ENCODE results near the gene ZCWPW1. TPM values are rescaled to one million over a fixed set of nuclear protein-coding genes. Genes with fewer than 3 reads are reported as not detected.

The ZCWPW1 gene, protein sequence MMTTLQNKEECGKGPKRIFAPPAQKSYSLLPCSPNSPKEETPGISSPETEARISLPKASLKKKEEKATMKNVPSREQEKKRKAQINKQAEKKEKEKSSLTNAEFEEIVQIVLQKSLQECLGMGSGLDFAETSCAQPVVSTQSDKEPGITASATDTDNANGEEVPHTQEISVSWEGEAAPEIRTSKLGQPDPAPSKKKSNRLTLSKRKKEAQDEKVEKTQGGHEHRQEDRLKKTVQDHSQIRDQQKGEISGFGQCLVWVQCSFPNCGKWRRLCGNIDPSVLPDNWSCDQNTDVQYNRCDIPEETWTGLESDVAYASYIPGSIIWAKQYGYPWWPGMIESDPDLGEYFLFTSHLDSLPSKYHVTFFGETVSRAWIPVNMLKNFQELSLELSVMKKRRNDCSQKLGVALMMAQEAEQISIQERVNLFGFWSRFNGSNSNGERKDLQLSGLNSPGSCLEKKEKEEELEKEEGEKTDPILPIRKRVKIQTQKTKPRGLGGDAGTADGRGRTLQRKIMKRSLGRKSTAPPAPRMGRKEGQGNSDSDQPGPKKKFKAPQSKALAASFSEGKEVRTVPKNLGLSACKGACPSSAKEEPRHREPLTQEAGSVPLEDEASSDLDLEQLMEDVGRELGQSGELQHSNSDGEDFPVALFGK
- total RNA-seq (2014; rRNA removed; shearing (Covaris generic)), result 0.59 and 1.0 TPM in 2 replicates
- polyA plus RNA-seq (2016; fragmentation: Nextera tagmentation; extraction: Ambion mirVana), result 2.7 and 4.3 TPM in 2 replicates
- long read RNA-seq, partial matches to known transcripts, result 0 of 1 reads
- long read RNA-seq, other reads (novel, unspliced or antisense), result 1 of 1 reads

DNA sequence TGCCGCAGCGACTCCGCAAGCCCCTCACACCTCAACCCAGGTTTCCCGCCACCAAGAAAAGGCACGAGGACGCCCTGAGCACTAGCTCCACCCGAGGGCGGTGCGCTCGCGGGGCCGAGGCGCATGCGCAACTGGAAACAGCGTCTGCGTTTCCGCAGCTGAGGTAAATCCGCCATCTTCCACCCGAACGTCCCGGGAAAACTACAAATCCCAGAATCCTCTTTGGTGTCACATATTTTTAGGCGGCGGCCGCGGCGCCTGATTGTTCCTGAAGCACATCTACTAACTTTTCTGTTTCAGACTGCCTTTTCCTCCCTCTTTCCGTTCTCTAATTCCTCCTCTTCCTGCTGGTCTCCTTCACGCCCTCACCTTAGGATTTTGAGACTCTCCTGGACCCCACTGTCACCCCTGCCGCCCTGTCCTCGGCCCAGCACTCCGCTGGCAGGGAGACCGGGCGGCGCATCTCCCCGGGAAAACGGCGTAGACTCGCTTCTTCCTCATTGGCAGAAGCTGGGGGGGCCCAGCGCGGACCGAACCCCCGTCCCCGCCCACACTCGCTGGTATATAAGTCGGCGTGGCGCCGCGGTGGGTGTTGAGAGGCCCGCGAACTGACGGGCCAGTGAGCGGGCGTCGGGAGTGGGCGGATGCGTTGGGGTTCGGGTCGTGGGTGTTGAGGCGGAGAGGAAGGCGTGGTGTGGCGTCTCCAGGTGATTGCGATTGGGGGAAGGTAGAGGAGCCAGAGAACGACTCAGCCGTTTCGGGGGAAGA, at the start of gene ZCWPW1:
Gene ZCWPW1 (minus strand): TSS at position 505 of the 768 bp plus-strand sequence. CDS start 8,054 bp downstream, outside the sequence.
- Histone ChIP-seq H3K27me3 (ENCODE audit: insufficient read depth) (peaks cover 9% of the 10 kb centered on the region), H3K79me2 (replicated peaks; ENCODE audit: insufficient read depth) (peaks cover 31% of the 10 kb centered on the region), H3K27ac (ENCODE audit: low read depth) (peak within 1 kb of the TSS; percentile 99), H3K4me1 (ENCODE audit: insufficient read depth) (peaks cover 21% of the 10 kb centered on the region; the same call in 1 of the 2 replicates), H3K36me3 (ENCODE audit: insufficient read depth) (no peaks in the 10 kb centered on the region), H3K4me3 (peak within 1 kb of the TSS; percentile 67), H2AFZ (no peak within 1 kb of the TSS), H3K4me2 (peak within 1 kb of the TSS; percentile 79), H3K9me2 (ENCODE audit: insufficient read depth) (0 out of 2 replicates have a peak, but pooled peaks cover 3% of the 10 kb centered on the region), H3F3A (replicated peaks; ENCODE audit: low read depth) (peaks cover 17% of the 10 kb centered on the region; the same call in 1 of the 2 replicates), H4K20me1 (replicated peaks; ENCODE audit: insufficient read depth) (no peaks in the 10 kb centered on the region; the same call in 1 of the 2 replicates)
- peak; percentile 98 for DNase-seq (ENCODE audit: low spot score)
- H3K27me3 Mint-ChIP-seq (ENCODE audit: insufficient read depth, low read depth, poor library complexity), result peaks cover 32% of the 10 kb centered on the region
- H3K4me3 Mint-ChIP-seq, result peak within 1 kb of the TSS; percentile 92
- H3K4me1 Mint-ChIP-seq, result peaks cover 30% of the 10 kb centered on the region
- H3K36me3 Mint-ChIP-seq (ENCODE audit: low read depth), result peaks cover 38% of the 10 kb centered on the region
- ATAC-seq, result peak; percentile 61
- peaks cover 20% of the 10 kb centered on the region; the same call in 2 of the 3 replicates for H3K9me3 Mint-ChIP-seq
- peak within 1 kb of the TSS; percentile 99 for H3K27ac Mint-ChIP-seq
- TF ChIP-seq POLR2AphosphoS5 (IDR thresholded peaks at IDR 0.05; ENCODE audit: low read depth) (peak; percentile 100), CREB1 (CRISPR knock-in tag; IDR thresholded peaks at IDR 0.05; ENCODE audit: low read depth) (peak; percentile 50), NANOG (IDR thresholded peaks at IDR 0.05; ENCODE audit: borderline replicate concordance) (no peak), ZNF331 (CRISPR knock-in tag; IDR thresholded peaks at IDR 0.05; ENCODE audit: low read depth) (no peak)
- TF ChIP-seq, protein P1, sequence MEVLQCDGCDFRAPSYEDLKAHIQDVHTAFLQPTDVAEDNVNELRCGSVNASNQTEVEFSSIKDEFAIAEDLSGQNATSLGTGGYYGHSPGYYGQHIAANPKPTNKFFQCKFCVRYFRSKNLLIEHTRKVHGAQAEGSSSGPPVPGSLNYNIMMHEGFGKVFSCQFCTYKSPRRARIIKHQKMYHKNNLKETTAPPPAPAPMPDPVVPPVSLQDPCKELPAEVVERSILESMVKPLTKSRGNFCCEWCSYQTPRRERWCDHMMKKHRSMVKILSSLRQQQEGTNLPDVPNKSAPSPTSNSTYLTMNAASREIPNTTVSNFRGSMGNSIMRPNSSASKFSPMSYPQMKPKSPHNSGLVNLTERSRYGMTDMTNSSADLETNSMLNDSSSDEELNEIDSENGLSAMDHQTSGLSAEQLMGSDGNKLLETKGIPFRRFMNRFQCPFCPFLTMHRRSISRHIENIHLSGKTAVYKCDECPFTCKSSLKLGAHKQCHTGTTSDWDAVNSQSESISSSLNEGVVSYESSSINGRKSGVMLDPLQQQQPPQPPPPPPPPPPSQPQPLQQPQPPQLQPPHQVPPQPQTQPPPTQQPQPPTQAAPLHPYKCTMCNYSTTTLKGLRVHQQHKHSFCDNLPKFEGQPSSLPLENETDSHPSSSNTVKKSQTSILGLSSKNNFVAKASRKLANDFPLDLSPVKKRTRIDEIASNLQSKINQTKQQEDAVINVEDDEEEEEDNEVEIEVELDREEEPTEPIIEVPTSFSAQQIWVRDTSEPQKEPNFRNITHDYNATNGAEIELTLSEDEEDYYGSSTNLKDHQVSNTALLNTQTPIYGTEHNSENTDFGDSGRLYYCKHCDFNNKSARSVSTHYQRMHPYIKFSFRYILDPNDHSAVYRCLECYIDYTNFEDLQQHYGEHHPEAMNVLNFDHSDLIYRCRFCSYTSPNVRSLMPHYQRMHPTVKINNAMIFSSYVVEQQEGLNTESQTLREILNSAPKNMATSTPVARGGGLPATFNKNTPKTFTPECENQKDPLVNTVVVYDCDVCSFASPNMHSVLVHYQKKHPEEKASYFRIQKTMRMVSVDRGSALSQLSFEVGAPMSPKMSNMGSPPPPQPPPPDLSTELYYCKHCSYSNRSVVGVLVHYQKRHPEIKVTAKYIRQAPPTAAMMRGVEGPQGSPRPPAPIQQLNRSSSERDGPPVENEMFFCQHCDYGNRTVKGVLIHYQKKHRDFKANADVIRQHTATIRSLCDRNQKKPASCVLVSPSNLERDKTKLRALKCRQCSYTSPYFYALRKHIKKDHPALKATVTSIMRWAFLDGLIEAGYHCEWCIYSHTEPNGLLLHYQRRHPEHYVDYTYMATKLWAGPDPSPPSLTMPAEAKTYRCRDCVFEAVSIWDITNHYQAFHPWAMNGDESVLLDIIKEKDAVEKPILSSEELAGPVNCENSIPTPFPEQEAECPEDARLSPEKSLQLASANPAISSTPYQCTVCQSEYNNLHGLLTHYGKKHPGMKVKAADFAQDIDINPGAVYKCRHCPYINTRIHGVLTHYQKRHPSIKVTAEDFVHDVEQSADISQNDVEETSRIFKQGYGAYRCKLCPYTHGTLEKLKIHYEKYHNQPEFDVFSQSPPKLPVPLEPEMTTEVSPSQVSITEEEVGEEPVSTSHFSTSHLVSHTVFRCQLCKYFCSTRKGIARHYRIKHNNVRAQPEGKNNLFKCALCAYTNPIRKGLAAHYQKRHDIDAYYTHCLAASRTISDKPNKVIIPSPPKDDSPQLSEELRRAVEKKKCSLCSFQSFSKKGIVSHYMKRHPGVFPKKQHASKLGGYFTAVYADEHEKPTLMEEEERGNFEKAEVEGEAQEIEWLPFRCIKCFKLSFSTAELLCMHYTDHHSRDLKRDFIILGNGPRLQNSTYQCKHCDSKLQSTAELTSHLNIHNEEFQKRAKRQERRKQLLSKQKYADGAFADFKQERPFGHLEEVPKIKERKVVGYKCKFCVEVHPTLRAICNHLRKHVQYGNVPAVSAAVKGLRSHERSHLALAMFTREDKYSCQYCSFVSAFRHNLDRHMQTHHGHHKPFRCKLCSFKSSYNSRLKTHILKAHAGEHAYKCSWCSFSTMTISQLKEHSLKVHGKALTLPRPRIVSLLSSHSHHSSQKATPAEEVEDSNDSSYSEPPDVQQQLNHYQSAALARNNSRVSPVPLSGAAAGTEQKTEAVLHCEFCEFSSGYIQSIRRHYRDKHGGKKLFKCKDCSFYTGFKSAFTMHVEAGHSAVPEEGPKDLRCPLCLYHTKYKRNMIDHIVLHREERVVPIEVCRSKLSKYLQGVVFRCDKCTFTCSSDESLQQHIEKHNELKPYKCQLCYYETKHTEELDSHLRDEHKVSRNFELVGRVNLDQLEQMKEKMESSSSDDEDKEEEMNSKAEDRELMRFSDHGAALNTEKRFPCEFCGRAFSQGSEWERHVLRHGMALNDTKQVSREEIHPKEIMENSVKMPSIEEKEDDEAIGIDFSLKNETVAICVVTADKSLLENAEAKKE (CRISPR knock-in tag; IDR thresholded peaks at IDR 0.05), result no peak
- TF ChIP-seq, protein P2, sequence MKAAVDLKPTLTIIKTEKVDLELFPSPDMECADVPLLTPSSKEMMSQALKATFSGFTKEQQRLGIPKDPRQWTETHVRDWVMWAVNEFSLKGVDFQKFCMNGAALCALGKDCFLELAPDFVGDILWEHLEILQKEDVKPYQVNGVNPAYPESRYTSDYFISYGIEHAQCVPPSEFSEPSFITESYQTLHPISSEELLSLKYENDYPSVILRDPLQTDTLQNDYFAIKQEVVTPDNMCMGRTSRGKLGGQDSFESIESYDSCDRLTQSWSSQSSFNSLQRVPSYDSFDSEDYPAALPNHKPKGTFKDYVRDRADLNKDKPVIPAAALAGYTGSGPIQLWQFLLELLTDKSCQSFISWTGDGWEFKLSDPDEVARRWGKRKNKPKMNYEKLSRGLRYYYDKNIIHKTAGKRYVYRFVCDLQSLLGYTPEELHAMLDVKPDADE (IDR thresholded peaks at IDR 0.05), result peak; percentile 83

Data from GM23338 (cell line).